GM21723 (cell line): Measurements from ENCODE around the gene MMP26.

Experiments used
- ATAC-seq: cut with Tn5 transposase; IDR thresholded peaks from one replicate; pipeline ENCODE4 v1.9.1; 2021; ENCODE audit warnings: mild to moderate bottlenecking, moderate library complexity; ENCODE audit not compliant: unreplicated experiment

The MMP26 gene

GRCh38 chr11:4704054-4704789 is at the start of gene MMP26:
Gene MMP26 (plus strand): TSS chr11:4704784.
- no peak for ATAC-seq

GRCh38 chr11:4658629-4659445 is 45.7 kb upstream of the MMP26 start:
- ATAC-seq: no peak

DNA sequence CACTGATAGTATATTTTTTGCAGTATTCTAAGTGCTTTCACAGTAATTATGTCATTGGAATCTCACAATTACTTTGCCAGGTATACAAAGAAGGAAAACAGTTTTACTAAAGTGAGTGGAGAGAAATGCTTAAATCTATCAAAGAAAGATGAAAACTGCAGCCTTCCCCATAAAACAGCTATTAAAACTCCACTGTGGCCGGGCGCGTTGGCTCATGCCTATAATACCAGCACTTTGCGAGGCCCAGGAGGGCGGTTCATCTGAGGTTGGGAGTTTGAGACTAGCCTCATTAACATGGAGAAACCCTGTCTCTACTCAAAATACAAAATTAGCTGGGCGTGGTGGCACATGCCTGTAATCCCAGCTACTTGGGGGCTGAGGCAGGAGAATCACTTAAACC is 41.7 kb upstream of the MMP26 start:
- ATAC-seq: no peak

DNA sequence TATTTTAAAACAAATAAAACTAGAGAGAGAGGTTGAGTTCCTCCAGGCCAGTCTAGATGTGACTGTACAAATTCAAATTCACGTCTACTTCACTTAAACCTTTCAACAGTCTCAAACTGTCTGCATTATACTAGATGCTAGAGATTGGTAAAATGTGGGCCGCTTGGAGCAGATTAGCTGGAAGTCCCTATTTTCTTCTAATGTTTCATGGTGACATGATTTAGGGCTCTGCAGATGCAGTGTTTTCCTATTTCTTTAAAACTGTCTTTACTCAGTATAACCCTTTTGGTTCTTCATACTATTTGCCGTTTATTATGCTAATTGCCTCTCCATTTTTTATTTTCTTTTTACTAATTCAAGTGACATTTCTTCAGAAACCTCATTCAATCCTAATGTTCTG is 40.4 kb upstream of the MMP26 start:
- ATAC-seq: no peak

DNA sequence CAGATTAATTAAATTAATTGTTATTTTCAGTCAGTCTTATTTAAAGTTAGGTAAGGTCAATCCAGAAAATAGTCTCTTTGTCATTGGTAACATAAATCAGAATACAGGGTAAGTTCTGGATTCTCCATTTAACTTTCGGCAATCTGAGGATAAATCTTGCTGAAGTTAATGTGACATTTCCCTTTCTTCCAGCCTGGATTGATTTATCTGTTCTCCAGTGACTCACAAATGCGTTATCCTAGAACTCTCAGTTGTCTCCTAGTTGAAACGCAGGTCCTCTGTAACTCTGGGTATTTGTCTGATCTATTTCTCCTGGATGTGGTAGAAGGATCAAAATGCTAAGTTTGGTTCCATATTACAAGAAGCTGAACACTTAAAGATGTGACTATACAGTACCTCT is 39.8 kb upstream of the MMP26 start:
- ATAC-seq: no peak

GRCh38 chr11:4665424-4665823 is 39.2 kb upstream of the MMP26 start:
- no peak for ATAC-seq

- ATAC-seq: no peak
These were observed 32.8 kb upstream of the MMP26 start for GRCh38 chr11:4671741-4672140.

GRCh38 chr11:4672470-4672869 is 32.1 kb upstream of the MMP26 start:
- ATAC-seq: no peak

DNA sequence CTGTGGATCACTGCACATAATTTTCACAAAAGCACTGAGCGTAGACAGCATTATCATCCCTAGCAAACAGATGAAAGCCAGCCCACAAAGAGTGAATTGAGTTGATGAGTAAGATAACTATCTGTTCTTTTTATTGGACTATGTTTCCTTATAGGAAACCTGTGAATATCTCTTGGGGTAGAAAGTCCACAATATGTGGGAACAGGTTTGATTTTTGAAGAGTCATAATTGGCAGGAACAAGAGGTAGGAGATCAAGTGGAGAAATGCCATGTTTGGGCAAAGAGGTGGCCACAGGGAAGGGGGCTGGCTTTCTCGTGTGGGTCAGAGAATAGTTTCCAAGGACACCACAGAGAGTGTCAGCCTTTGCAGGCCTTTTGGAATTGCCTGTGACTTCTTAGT is 30.8 kb upstream of the MMP26 start:
- no peak for ATAC-seq

- no peak for ATAC-seq
These were observed 26.6 kb upstream of the MMP26 start for GRCh38 chr11:4677948-4678347.

DNA sequence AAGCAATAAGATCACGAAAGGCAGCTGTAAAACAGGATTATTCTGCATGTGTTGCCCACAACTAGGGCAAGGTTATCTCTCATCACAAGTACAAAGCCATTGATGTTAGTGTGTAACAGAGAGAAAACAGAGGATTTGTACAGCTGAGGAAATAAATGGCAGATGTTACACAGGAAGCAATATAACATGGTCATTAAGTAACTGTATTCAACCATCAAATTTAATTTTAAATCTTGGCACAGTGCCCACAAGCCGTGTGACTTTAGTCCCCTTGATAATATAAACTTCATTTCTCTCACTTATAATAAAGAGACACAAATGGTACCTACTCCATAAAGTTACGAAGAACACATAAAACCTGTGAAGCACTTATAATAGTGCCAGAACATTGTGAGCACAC is 24.2 kb upstream of the MMP26 start:
- ATAC-seq: no peak

DNA sequence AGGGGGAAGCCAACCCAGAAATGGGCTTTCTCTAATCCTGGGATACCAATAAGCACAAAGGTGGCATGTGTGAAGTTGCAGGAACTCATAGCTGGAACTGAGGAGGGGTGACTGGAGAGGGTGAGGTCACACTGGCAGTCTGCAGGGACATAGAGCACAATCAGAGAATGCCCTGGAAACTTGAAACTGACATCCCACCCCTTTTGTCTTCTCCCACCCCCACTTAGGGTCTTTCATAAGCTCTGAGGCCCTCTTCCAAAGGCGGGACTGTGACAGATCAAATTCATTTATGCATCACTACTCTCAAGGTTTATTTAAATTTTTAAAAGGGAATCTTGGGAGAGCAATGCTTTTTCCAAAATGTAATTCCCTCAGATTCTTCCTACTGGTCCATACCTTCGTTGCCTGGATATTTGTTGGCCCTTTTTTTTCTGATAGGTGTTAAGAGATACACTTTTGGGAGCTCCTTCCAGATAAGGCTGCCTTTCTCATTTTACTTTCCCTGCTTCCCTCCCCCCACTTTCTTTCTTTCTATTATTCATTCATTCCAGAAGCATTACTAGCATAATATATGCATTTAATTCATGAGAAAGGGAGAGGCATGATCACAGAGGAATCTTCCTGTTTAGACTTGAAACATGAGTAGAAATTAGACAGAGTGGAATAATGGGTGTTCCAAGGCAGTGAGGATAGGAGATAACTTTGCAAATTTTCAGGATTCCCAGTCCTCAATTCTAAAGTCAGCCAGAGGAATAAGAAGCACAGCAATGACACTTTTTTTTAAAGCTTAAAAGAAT is 21.8 kb upstream of the MMP26 start:
- ATAC-seq: no peak

- ATAC-seq: no peak
These were observed 19.8 kb upstream of the MMP26 start for GRCh38 chr11:4684631-4685285.

DNA sequence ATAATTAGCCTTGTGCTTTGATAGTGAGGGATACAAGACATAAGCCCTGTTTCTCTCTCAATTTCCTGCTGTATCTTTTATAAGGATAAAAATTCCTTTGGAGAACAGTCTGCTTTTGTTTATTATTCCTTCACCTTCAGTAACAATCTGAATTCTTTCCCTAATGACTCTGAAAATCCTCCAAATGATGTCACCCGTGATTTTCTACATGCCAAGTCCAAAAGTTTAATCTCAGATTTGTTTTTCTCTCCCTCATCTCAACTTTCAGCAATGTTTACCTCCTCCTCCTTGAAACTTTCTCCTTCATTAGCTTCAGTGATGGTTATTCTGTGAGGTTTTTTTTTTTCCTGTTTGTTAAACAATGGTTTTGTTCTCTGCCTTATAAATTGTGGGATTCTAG is 9.1 kb upstream of the MMP26 start:
- no peak for ATAC-seq

DNA sequence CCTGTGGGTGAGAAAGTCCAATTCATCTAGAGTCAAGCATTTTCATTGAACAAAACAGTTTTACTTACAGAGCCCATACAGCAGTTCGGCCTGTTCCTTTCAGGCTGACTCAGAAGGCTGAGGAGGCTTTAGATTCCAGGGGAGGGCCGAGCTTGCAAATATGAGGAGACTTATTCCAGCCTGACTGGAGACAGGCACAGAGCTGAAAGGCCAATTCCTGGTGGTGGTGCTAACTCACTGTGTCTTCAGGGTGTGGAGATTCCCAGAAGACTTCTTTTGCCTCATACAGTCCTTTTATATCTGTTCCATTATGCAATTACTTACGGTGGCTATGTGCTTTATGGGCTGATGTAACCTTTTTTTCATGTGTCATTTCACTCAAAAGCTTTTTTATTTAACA is 7.0 kb upstream of the MMP26 start, which contains the start of gene OR51E2:
OR51E2 (minus strand) TSS at position 269 of the 400 bp plus-strand sequence. CDS start 15,142 bp downstream, outside the sequence.
- ATAC-seq: no peak

GRCh38 chr11:4699697-4700435 is 4.7 kb upstream of the MMP26 start:
- peak; percentile 98 for ATAC-seq

DNA sequence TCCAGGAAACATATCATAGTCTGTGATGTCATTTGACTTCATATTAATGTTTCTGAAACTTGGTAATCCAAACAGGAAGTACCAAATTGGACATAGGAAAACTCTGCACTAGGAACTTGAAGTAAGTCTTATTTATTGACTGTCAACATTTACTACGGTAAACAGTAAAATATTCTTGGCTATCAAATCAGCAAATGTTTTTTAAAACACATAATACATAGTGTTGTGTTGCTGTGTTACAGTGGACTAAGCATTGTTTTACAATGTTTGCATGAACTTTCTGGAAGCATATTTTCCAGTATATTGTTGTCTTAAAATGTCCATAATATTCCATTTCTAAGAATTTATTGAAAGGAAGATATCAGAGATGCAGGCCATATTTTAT is 4.2 kb upstream of the MMP26 start:
- ATAC-seq: no peak

GRCh38 chr11:4704790-4705334 is 278 bp downstream of the MMP26 start:
- ATAC-seq: no peak

- no peak for ATAC-seq
These were observed 8.7 kb downstream of the MMP26 start for GRCh38 chr11:4713241-4713640.

DNA sequence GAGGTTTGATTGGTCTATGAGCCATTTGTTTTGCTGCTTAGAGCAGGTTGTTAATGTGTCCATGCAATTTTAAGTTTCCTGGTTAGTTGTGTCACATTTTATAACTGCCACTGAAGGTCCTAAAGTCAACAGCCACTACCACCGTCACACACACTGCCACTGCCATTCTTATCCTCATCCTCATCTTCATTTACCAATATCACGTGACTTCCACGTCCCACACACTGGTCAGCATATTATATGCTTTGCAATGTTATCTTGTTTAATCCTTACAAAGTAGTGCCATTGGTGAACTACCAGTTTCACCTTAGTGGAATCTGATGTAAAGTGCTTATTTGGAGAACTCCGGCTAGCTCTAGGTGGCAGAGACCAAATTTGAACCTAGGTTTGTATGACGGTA is 9.7 kb downstream of the MMP26 start:
- no peak for ATAC-seq
